ENCODE measurements around the gene SEMA3D.

SEMA3D gene

DNA sequence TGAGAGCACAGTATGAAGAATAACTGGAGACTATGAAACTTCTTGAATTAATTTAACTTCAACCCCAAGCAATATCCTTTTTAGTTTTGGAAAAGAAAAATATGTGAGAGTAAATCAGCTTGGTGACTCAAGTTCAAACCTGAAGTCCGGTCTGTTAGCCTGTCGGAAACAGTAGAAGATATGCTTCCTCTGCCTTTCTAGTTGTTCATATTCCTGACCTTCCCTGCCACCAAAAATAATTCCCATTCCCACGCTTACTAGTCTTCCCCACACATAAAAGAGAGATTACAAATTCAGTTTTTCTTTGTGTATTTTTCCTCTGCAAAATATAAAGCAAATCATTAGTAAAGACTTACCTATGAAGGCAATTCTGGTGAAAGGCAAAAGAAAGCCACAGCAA lies 3.6 kb downstream of the SEMA3D start:
- H3K9me3 ChIP-seq (ENCODE audit: low read length): no peaks in the 10 kb centered on the region
- peaks cover 13% of the 10 kb centered on the region for H3K4me1 ChIP-seq (ENCODE audit: insufficient read depth, low read length)
- H3K4me3 ChIP-seq (ENCODE audit: low read depth in 1 of 2, low read length in 2 of 2): no peak overlapping the region
- H3K27me3 ChIP-seq (ENCODE audit: control insufficient read depth in 1 of 2, insufficient read depth in 2 of 2, low read length in 2 of 2): no peaks in the 10 kb centered on the region
- H3K27ac ChIP-seq (ENCODE audit: low read depth, low read length): no peak overlapping the region
- no peaks in the 10 kb centered on the region for H3K36me3 ChIP-seq (ENCODE audit: insufficient read depth, low read length)
- no peak overlapping the region for H3K9ac ChIP-seq (ENCODE audit: low read length)

DNA sequence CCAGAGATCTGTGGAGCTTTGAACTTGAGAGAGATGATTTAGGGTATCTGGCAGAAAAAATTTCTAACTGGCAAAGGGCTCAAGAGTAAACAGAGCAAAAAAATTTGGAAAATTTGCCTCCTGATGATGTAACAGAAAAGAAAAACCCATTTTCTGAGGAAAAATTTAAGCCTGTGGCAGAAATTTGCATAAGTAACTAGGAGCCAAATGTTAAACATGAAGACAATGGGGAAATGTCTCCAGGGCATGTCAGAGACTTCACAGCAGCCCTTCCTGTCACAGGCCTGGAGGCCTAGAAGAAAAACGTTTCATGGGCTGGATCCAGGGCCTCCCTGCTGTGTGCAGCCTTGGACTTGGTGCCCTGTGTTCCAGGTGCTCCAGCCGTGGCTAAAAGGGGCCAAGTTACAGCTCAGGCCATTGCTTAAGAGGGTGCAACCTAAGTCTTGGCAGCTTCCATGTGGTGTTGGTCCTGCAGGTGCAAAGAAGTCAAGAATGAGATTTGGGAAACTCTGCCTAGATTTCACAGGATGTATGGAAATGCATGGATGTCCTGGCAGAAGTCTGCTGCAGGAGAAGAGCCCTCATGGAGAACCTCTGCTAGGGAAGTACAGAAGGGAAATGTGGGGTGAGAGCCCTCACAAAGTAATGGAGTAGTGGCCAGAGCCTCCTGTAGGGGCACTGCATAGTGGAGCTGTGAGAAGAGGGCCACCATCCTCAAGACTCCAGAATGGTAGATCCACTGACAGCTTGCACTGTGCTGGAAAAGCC lies 8.1 kb downstream of the SEMA3D start:
- H3K9me3 ChIP-seq (ENCODE audit: low read length): no peaks in the 10 kb centered on the region
- H3K27ac ChIP-seq (ENCODE audit: low read depth, low read length): no peak overlapping the region

GRCh38 chr7:85177316-85177715 lies 9.5 kb downstream of the SEMA3D start:
- Histone ChIP-seq H3K9ac (ENCODE audit: low read length) (no peak overlapping the region), H3K4me3 (ENCODE audit: low read depth in 1 of 2, low read length in 2 of 2) (no peak overlapping the region), H3K27ac (ENCODE audit: low read depth, low read length) (no peak overlapping the region), H3K9me3 (ENCODE audit: low read length) (no peaks in the 10 kb centered on the region), H3K36me3 (ENCODE audit: insufficient read depth, low read length) (no peaks in the 10 kb centered on the region), H3K4me1 (ENCODE audit: insufficient read depth, low read length) (peaks cover 3% of the 10 kb centered on the region), H3K27me3 (ENCODE audit: control insufficient read depth in 1 of 2, insufficient read depth in 2 of 2, low read length in 2 of 2) (no peaks in the 10 kb centered on the region)

More for the DNA sequence above, 8.1 kb downstream of the SEMA3D start:
- Histone ChIP-seq H3K4me1 (ENCODE audit: insufficient read depth, low read length) (no peaks in the 10 kb centered on the region), H3K27me3 (ENCODE audit: control insufficient read depth in 1 of 2, insufficient read depth in 2 of 2, low read length in 2 of 2) (no peaks in the 10 kb centered on the region), H3K36me3 (ENCODE audit: insufficient read depth, low read length) (no peaks in the 10 kb centered on the region), H3K9ac (ENCODE audit: low read length) (no peak overlapping the region), H3K4me3 (ENCODE audit: low read depth in 1 of 2, low read length in 2 of 2) (no peak overlapping the region)

DNA sequence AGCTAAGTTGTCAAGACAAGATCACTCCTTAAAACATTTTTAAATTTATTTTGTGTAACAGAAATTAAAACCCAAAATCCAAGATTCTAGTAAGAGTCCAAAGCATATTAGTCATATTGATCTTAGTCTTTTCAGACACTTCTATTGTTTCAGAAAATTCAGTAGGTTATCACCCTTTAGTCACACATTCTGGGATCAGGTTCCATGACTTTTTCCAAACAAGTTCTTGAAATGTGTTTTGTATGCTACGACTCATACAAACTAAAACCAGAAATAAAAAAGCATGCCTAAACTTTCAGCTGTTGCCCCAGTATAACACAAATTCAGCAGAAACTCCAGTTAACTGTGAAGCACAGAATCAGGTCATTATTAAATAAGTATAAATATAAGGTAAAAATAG lies 10.7 kb downstream of the SEMA3D start:
- Histone ChIP-seq H3K9ac (ENCODE audit: low read length) (no peak overlapping the region), H3K27me3 (ENCODE audit: control insufficient read depth in 1 of 2, insufficient read depth in 2 of 2, low read length in 2 of 2) (no peaks in the 10 kb centered on the region), H3K27ac (ENCODE audit: low read depth, low read length) (no peak overlapping the region), H3K4me3 (ENCODE audit: low read depth in 1 of 2, low read length in 2 of 2) (no peak overlapping the region), H3K4me1 (ENCODE audit: insufficient read depth, low read length) (peaks cover 5% of the 10 kb centered on the region), H3K9me3 (ENCODE audit: low read length) (no peaks in the 10 kb centered on the region), H3K36me3 (ENCODE audit: insufficient read depth, low read length) (no peaks in the 10 kb centered on the region)

DNA sequence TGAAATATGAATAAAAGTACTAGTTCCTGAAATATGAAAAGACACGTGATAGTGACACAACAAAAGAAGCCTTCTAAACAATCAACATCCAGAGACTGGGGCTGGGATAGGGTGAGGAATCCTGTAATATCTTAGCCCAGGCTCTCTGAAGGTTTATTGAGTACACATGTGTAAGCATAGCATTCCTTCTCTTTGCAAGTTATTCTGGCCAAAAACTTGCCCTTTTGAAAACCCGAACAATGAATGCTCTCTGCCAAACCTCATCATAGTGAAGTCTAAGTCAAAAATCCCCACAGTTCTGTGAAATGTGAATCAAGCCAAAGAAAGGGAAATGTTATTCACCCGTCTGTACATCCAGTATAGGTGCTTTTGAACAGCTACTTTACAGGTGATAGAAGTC lies 11.6 kb downstream of the SEMA3D start:
- no peak overlapping the region for H3K27ac ChIP-seq (ENCODE audit: low read depth, low read length)
- peaks cover 5% of the 10 kb centered on the region for H3K4me1 ChIP-seq (ENCODE audit: insufficient read depth, low read length)
- no peaks in the 10 kb centered on the region for H3K9me3 ChIP-seq (ENCODE audit: low read length)
- H3K9ac ChIP-seq (ENCODE audit: low read length): no peak overlapping the region
- no peaks in the 10 kb centered on the region for H3K27me3 ChIP-seq (ENCODE audit: control insufficient read depth in 1 of 2, insufficient read depth in 2 of 2, low read length in 2 of 2)
- H3K4me3 ChIP-seq (ENCODE audit: low read depth in 1 of 2, low read length in 2 of 2): no peak overlapping the region
- no peaks in the 10 kb centered on the region for H3K36me3 ChIP-seq (ENCODE audit: insufficient read depth, low read length)

- Histone ChIP-seq H3K9me3 (ENCODE audit: low read length) (no peaks in the 10 kb centered on the region), H3K4me3 (ENCODE audit: low read depth in 1 of 2, low read length in 2 of 2) (no peak overlapping the region), H3K9ac (ENCODE audit: low read length) (no peak overlapping the region), H3K36me3 (ENCODE audit: insufficient read depth, low read length) (no peaks in the 10 kb centered on the region), H3K27ac (ENCODE audit: low read depth, low read length) (no peak overlapping the region), H3K27me3 (ENCODE audit: control insufficient read depth in 1 of 2, insufficient read depth in 2 of 2, low read length in 2 of 2) (no peaks in the 10 kb centered on the region), H3K4me1 (ENCODE audit: insufficient read depth, low read length) (peaks cover 5% of the 10 kb centered on the region)
Measured at GRCh38 chr7:85172530-85172941, 14.3 kb downstream of the SEMA3D start.

- Histone ChIP-seq H3K4me1 (ENCODE audit: insufficient read depth, low read length) (peaks cover 5% of the 10 kb centered on the region), H3K9ac (ENCODE audit: low read length) (no peak overlapping the region), H3K4me3 (ENCODE audit: low read depth in 1 of 2, low read length in 2 of 2) (no peak overlapping the region), H3K9me3 (ENCODE audit: low read length) (no peaks in the 10 kb centered on the region), H3K36me3 (ENCODE audit: insufficient read depth, low read length) (no peaks in the 10 kb centered on the region), H3K27ac (ENCODE audit: low read depth, low read length) (no peak overlapping the region), H3K27me3 (ENCODE audit: control insufficient read depth in 1 of 2, insufficient read depth in 2 of 2, low read length in 2 of 2) (no peaks in the 10 kb centered on the region)
Measured at GRCh38 chr7:85167636-85168035, 19.2 kb downstream of the SEMA3D start.

DNA sequence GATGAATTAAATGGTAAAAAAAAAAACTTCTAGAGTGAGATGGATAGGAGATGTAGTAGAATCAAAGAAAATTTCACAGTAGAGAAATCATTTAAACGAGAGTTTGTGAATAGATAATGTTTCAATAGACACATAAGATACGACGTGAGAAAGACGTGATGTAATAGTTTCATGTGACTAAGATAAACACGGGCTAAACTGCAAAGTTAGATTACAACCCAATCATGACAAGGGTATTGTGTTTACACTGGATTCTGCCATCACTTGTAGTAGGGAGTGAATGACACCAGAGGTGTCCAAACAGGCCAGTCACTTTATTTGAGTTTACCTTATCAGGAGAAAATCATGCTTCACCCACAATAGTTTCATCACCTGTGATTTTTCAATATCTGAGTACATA lies 21.6 kb downstream of the SEMA3D start:
- Histone ChIP-seq H3K9ac (ENCODE audit: low read length) (no peak overlapping the region), H3K27ac (ENCODE audit: low read depth, low read length) (no peak overlapping the region), H3K9me3 (ENCODE audit: low read length) (no peaks in the 10 kb centered on the region), H3K4me3 (ENCODE audit: low read depth in 1 of 2, low read length in 2 of 2) (no peak overlapping the region), H3K36me3 (ENCODE audit: insufficient read depth, low read length) (no peaks in the 10 kb centered on the region), H3K4me1 (ENCODE audit: insufficient read depth, low read length) (no peaks in the 10 kb centered on the region), H3K27me3 (ENCODE audit: control insufficient read depth in 1 of 2, insufficient read depth in 2 of 2, low read length in 2 of 2) (no peaks in the 10 kb centered on the region)

- H3K9ac ChIP-seq (ENCODE audit: low read length): no peak overlapping the region
- H3K9me3 ChIP-seq (ENCODE audit: low read length): no peaks in the 10 kb centered on the region
- H3K36me3 ChIP-seq (ENCODE audit: insufficient read depth, low read length): no peaks in the 10 kb centered on the region
- H3K4me3 ChIP-seq (ENCODE audit: low read depth in 1 of 2, low read length in 2 of 2): no peak overlapping the region
- H3K4me1 ChIP-seq (ENCODE audit: insufficient read depth, low read length): no peaks in the 10 kb centered on the region
- no peaks in the 10 kb centered on the region for H3K27me3 ChIP-seq (ENCODE audit: control insufficient read depth in 1 of 2, insufficient read depth in 2 of 2, low read length in 2 of 2)
- H3K27ac ChIP-seq (ENCODE audit: low read depth, low read length): no peak overlapping the region
Measured at GRCh38 chr7:85164376-85164775, 22.5 kb downstream of the SEMA3D start.

DNA sequence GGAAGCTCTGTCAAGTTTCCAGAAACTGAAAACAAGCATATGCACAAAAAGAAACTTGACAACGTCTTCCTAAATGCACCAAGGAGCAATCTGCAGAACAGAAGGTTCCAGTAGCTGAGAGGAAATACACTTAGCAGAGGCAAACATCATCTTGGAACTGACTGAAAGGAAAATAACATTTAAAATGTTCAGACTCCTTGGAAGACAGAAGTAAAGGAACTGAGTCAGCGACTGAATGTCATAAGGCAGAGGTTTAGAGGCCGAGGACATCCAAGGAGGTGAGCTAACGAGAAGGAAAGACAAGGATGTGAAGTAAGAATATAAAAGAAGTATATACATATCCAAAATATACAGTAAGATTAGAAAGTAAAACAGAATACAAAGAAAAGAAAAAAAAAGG lies 24.1 kb downstream of the SEMA3D start:
- Histone ChIP-seq H3K9me3 (ENCODE audit: low read length) (no peaks in the 10 kb centered on the region), H3K36me3 (ENCODE audit: insufficient read depth, low read length) (no peaks in the 10 kb centered on the region), H3K4me3 (ENCODE audit: low read depth in 1 of 2, low read length in 2 of 2) (no peak overlapping the region), H3K4me1 (ENCODE audit: insufficient read depth, low read length) (no peaks in the 10 kb centered on the region), H3K9ac (ENCODE audit: low read length) (no peak overlapping the region), H3K27ac (ENCODE audit: low read depth, low read length) (no peak overlapping the region), H3K27me3 (ENCODE audit: control insufficient read depth in 1 of 2, insufficient read depth in 2 of 2, low read length in 2 of 2) (no peaks in the 10 kb centered on the region)

DNA sequence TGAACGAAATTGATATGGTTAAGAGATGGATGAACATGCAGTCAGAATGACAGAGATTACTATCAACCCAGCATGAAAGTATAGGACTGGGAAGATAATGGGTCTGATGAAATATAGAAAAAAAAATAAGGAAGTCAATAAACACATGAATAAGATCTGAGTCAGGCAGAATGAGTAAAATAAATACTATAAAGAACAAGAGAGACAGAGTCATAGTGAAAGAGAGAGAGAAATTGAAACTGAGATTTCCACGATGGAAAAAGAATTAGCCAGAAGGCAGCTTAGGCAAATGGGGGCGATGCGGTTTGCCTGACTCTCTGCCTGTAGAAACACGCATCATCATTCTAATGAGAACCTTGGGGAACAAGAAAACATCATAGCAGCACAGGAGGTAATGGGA lies 26.6 kb downstream of the SEMA3D start:
- no peak overlapping the region for H3K9ac ChIP-seq (ENCODE audit: low read length)
- no peak overlapping the region for H3K27ac ChIP-seq (ENCODE audit: low read depth, low read length)
- no peaks in the 10 kb centered on the region for H3K36me3 ChIP-seq (ENCODE audit: insufficient read depth, low read length)
- H3K27me3 ChIP-seq (ENCODE audit: control insufficient read depth in 1 of 2, insufficient read depth in 2 of 2, low read length in 2 of 2): no peaks in the 10 kb centered on the region
- H3K9me3 ChIP-seq (ENCODE audit: low read length): no peaks in the 10 kb centered on the region
- H3K4me3 ChIP-seq (ENCODE audit: low read depth in 1 of 2, low read length in 2 of 2): no peak overlapping the region
- H3K4me1 ChIP-seq (ENCODE audit: insufficient read depth, low read length): peaks cover 3% of the 10 kb centered on the region

GRCh38 chr7:85159003-85159402 lies 27.9 kb downstream of the SEMA3D start:
- Histone ChIP-seq H3K27me3 (ENCODE audit: control insufficient read depth in 1 of 2, insufficient read depth in 2 of 2, low read length in 2 of 2) (no peaks in the 10 kb centered on the region), H3K27ac (ENCODE audit: low read depth, low read length) (no peak overlapping the region), H3K4me3 (ENCODE audit: low read depth in 1 of 2, low read length in 2 of 2) (no peak overlapping the region), H3K36me3 (ENCODE audit: insufficient read depth, low read length) (no peaks in the 10 kb centered on the region), H3K4me1 (ENCODE audit: insufficient read depth, low read length) (peaks cover 3% of the 10 kb centered on the region), H3K9ac (ENCODE audit: low read length) (no peak overlapping the region), H3K9me3 (ENCODE audit: low read length) (no peaks in the 10 kb centered on the region)
